ENCODE results near the gene GPR78. TPM values are rescaled to one million over a fixed set of nuclear protein-coding genes. Genes with fewer than 3 reads are reported as not detected.

GPR78 gene
- total RNA-seq, 4 donors from 2014 or later: 0.19 TPM; not detected in 2

DNA sequence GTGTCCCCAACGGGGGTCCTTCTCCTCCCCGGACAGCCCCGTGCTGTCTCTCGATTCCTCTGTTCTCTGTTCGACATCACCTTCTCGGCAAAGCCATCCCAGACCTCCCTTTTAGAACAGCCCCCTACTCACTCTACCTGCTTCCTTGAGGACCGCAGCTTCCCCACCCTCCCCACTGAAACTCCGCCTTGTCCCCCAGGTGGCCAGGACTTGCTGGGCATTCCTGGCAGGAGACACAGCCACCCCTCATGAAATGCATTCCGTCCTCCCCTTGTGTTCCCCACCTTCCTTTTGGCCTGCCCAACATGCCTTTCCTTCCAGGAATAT lies 34.8 kb upstream of the GPR78 start:
- TF ChIP-seq, protein P1, sequence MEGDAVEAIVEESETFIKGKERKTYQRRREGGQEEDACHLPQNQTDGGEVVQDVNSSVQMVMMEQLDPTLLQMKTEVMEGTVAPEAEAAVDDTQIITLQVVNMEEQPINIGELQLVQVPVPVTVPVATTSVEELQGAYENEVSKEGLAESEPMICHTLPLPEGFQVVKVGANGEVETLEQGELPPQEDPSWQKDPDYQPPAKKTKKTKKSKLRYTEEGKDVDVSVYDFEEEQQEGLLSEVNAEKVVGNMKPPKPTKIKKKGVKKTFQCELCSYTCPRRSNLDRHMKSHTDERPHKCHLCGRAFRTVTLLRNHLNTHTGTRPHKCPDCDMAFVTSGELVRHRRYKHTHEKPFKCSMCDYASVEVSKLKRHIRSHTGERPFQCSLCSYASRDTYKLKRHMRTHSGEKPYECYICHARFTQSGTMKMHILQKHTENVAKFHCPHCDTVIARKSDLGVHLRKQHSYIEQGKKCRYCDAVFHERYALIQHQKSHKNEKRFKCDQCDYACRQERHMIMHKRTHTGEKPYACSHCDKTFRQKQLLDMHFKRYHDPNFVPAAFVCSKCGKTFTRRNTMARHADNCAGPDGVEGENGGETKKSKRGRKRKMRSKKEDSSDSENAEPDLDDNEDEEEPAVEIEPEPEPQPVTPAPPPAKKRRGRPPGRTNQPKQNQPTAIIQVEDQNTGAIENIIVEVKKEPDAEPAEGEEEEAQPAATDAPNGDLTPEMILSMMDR (IDR thresholded peaks at IDR 0.05): no peak
- no peak for DNase-seq (ENCODE audit: low spot score)
- no peak for ATAC-seq (ENCODE audit: low FRiP score)

DNA sequence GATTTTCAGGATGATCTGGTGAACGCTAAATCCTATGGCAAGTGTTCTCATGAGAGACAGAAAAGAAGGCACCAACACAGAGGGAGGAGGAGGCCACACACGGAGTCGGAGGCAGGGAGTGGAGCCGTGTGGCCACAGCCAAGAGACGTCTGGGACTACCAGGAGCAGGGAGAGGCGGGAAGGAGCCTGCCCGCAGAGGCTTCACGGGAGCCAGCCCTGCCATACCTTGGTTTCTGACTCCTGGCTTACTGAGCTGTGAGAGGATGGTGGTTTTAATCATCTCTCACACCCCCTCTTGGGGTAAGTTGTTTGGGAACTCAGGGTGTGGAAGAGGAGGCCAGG lies 33.5 kb upstream of the GPR78 start:
- no peak for DNase-seq (ENCODE audit: low spot score)
- TF ChIP-seq, protein P1 (IDR thresholded peaks at IDR 0.05): no peak
- ATAC-seq (ENCODE audit: low FRiP score): no peak

DNA sequence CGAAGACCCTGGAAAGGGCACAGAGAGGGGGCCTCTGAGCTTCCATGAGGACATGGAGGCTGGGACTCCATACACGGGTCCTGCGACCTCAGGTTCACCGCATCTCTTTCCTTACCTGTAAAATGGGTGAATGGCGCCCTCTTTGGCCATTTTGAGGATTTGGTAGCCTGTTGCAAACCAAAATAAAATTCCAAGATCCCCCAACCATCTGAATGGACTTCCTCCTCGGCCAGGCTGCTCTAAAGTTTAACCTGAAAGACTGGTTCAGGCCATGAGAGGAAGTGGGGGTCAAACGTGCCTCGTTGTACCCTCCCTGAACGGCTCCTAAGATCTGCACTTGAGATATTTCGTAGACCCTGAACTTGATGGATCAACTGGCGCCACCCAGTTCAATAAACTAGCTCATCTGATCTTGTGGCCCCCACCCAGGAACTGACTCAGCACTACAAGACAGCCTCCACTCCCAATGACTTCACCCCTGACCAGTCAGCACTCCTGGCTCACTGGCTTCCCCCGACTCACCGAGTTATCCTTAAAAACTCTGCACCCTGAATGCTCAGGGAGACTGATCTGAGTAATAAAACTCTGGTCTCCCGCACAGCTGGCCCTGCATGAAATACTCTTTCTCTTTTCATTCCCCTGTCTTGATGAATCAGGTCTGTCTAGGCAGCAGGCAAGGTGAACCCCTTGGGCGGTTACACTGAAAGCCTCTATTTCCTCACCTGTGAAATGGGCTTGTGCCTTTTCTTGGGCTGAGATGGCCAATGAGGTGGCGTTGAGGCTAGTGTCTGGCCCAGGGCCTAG lies 32.9 kb upstream of the GPR78 start:
- DNase-seq (ENCODE audit: low spot score): no peak
- ATAC-seq (ENCODE audit: low FRiP score): peak; percentile 7
- TF ChIP-seq, protein P1 (IDR thresholded peaks at IDR 0.05): no peak

DNA sequence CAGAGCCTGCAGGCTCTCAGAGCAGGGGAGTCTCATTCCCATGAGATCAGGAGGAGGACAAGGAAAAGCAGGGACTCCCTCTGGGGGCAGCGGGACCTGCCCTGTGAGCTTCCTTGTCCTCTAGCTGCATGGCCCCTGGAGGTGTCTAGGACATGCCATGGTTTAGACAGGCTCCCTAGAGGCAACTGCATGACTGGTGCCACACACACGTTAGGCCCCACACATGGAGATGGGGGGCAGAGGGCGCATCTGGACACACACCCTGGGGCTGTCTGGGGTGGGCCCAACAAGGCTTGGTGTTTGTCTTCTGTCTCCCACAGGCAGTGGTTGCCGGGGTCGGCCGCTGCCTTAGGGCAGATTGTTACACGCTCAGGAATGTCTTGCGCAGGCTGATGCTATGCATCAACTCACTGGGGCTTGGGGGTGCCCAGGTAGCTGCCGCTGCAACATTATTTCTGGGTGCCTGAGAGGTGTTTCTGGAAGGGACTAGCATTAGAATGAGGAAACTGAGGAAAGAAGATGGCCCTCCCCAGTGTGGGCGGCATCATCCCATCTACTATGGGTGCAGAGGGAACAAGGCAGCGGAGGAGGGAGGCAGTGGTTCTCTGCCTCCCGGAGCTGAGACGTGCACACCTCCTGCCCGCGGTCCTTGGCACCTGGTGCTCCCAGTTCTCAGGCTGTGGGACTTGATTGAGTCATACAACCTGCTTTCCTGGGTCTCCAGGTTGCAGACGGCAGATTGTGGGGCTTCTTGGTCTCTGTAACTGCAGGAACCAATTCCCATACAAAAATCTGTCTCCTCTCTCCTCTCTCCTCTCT lies 32.1 kb upstream of the GPR78 start:
- ATAC-seq (ENCODE audit: low FRiP score): no peak
- TF ChIP-seq, protein P1 (IDR thresholded peaks at IDR 0.05): no peak
- no peak for DNase-seq (ENCODE audit: low spot score)

DNA sequence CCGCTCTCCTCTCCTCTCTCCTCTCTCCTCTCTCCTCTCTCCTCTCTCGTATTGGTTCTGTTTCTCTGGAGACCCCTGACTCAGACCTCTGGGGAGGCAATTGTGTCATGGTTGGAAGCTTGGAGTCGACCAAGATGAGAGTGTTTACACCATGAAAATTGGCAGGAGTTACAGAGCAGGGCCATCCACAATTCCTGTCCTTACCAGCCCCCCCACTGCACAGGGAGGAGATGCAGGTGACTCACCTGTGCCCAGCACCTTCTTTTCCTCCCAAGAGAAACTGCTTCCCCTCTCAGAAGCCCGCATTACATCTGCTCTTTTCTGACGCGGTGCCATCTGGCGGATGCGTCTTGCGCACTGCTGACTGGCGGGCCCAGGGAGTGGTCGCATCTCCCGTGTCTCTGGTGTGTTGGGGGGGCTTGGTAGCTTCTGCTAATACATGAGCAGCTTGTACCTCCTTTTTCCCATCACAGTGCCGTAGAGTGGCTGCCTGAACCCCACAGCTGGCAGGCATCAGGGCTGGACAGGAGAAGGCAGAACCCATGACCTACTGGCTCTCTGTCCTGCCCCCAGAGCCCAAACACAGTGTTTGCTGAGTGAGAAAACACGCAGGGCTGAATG lies 31.4 kb upstream of the GPR78 start:
- no peak for ATAC-seq (ENCODE audit: low FRiP score)
- DNase-seq (ENCODE audit: low spot score): no peak
- TF ChIP-seq, protein P1 (IDR thresholded peaks at IDR 0.05): no peak

DNA sequence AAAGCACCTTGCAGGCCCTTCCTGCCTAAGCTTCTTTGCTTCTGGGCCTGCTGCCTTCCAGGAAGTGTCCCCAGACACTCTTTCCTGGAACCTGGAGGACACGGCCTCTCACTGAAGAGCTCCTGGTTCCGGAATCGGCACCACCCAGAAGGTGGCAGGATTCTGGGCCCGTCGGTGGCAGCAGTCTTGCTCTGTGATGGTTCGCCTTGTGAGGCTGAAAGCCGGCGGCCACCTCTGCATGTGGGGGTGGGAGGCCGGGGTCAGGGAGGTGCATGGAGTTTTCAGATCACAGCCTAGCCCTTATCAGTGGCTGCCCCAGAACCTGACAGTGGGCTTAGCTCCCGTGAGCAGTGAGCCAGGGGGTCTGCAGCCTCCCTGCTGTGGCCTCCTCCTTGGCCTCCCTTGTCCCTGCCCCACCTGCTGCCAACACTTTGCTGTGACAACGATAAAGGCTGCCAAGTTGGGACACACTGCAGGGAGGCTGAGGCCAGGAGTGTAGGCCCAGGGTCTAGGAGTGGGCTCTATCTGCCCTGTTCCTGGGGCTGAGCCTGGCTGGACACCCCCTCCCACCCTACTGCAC lies 30.8 kb upstream of the GPR78 start:
- TF ChIP-seq, protein P1 (IDR thresholded peaks at IDR 0.05): no peak
- ATAC-seq (ENCODE audit: low FRiP score) (peak; percentile 14), DNase-seq (ENCODE audit: low spot score) (no peak)

All from omental fat pad (tissue), 4 donors.